ENCODE measurements around the gene RAC2.

DNA sequence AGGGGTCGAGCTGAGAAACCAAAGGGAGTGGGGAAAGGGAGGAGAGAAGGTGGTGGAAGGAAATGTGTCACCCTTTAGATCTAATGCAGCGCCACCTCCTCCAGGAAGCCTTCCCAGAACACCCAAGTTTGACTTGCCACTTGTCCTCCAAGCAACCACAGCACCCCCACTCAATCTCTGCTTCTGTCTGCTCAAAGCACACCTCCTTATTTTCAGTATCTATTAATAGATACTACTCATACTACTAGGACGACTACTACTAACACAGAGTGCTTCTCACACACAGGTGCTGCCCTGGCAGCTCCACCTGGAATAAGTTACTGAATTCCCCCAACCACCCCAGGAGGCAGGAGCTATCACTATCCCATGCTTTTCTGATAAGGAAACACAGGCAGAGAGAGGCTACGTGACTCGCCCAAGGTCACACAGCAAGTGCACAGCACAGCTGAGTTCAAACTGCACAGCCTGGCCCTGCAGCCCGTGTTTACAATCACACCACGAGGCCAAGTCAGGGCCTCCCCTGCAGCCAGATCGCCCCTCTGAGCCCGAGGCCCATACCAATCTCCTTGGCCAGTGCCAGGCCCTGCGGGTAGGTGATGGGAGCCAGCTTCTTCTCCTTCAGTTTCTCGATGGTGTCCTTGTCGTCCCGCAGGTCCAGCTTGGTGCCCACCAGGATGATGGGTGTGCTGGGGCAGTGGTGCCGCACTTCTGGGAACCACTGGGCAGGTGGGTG is 13.2 kb downstream of the RAC2 start:
- TF ChIP-seq, protein P1, sequence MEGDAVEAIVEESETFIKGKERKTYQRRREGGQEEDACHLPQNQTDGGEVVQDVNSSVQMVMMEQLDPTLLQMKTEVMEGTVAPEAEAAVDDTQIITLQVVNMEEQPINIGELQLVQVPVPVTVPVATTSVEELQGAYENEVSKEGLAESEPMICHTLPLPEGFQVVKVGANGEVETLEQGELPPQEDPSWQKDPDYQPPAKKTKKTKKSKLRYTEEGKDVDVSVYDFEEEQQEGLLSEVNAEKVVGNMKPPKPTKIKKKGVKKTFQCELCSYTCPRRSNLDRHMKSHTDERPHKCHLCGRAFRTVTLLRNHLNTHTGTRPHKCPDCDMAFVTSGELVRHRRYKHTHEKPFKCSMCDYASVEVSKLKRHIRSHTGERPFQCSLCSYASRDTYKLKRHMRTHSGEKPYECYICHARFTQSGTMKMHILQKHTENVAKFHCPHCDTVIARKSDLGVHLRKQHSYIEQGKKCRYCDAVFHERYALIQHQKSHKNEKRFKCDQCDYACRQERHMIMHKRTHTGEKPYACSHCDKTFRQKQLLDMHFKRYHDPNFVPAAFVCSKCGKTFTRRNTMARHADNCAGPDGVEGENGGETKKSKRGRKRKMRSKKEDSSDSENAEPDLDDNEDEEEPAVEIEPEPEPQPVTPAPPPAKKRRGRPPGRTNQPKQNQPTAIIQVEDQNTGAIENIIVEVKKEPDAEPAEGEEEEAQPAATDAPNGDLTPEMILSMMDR (IDR thresholded peaks at IDR 0.05; ENCODE audit: poor library complexity), result no peak
- no peak for TF ChIP-seq EZH2 (IDR thresholded peaks at IDR 0.05; ENCODE audit: borderline replicate concordance)
